Mucosa of stomach (tissue), 1 donor: ENCODE measurements around the gene ALDH3B2.
"Not testable (repeated sequence)": the region's sequence is repeated elsewhere in the genome, so short reads cannot be mapped to it uniquely, and the experiment has no call there.

Source experiments
- H3K27me3 ChIP-seq: one replicate; pipeline ENCODE4 v1.7.0; 2013; ENCODE audit warnings: mild to moderate bottlenecking, low read length; ENCODE audit not compliant: control insufficient read depth, insufficient read depth
- H3K36me3 ChIP-seq: one replicate; pipeline ENCODE4 v1.7.0; 2013; ENCODE audit warnings: low read length; ENCODE audit not compliant: control insufficient read depth, insufficient read depth
- H3K4me1 ChIP-seq: one replicate; pipeline ENCODE4 v1.7.0; 2013; ENCODE audit warnings: mild to moderate bottlenecking, low read length; ENCODE audit not compliant: control insufficient read depth, insufficient read depth
- H3K4me3 ChIP-seq: one replicate; pipeline ENCODE4 v1.7.0; 2013; ENCODE audit warnings: low read length
- H3K9ac ChIP-seq: one replicate; pipeline ENCODE4 v1.7.0; 2013; ENCODE audit warnings: mild to moderate bottlenecking, low read length, moderate library complexity
- H3K9me3 ChIP-seq: one replicate; pipeline ENCODE4 v1.7.0; 2013; ENCODE audit warnings: mild to moderate bottlenecking, low read length, moderate library complexity; ENCODE audit not compliant: control insufficient read depth
- donor health status: Pancreatic carcinoma.

The ALDH3B2 gene

DNA sequence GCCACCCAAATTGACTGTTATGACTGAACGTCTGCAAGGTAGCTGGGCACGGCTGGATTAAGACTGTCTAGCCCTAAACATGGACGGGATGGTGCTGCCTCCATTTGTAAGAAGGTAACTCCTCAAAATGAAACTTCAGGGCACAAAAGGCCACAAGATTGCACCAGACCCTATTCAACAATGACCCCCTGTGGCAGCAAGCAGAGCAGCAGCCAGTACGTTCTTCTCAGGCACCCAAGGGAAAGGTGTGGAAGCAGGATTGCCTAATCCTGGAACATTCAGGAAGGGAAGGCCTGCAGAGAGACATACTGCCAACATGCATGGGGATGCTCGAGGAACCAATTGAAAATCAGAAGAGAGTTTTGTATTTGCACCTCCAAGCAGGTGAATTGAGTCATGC lies 30.4 kb downstream of the ALDH3B2 start:
- Histone ChIP-seq H3K9ac (no peak overlapping the region), H3K4me3 (no peak overlapping the region), H3K9me3 (no peaks in the 10 kb centered on the region), H3K36me3 (no peaks in the 10 kb centered on the region), H3K4me1 (peaks cover 5% of the 10 kb centered on the region), H3K27me3 (peaks cover 6% of the 10 kb centered on the region)

- Histone ChIP-seq H3K9ac (no peak overlapping the region), H3K36me3 (no peaks in the 10 kb centered on the region), H3K4me1 (peaks cover 16% of the 10 kb centered on the region), H3K4me3 (no peak overlapping the region), H3K9me3 (no peaks in the 10 kb centered on the region), H3K27me3 (peaks cover 6% of the 10 kb centered on the region)
Observed at GRCh38 chr11:67642173-67643120, 32.0 kb downstream of the ALDH3B2 start.

DNA sequence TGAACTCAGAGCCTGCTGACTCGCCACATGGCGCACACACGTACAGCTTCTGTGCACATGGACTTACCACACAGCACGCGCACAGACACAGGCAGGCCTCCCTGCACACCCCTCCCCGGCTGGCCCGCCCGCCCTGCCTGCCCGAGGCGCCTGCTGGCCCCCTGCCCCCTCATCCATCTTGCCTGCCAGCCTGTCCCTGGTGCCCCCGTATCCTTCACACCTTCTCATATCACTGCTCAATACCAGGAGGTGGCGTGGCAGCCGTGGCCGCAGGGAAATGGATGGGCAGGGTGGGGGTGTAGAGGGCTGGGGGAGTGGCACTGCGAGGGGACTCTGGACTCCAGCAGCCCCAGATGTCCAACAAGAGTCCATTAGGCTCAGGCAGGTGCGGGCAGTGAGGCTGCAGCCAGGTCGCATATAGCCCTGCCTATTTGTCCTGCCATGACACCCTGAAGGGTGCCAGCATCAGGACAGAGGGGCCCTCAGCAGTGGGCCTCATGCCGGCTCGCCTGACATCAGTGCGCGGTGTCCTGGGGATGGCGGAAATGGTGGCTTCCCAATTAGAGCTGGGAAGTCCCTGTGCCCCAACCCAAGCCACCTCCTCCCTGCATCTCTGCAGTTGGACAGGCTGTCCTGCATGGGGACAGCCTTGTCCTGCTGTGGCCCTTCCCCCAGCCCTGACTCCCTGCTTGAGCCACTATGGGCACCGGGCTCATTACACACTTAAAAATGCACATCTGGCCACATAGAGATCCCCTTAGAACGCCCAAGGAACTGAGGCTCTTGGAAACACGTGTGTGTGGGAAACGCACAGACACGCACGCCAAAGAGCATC lies 32.9 kb downstream of the ALDH3B2 start:
- Histone ChIP-seq H3K9ac (no peak overlapping the region), H3K9me3 (no peaks in the 10 kb centered on the region), H3K4me3 (no peak overlapping the region), H3K4me1 (peaks cover 19% of the 10 kb centered on the region), H3K36me3 (no peaks in the 10 kb centered on the region), H3K27me3 (peaks cover 6% of the 10 kb centered on the region)

GRCh38 chr11:67640758-67641337 lies 33.6 kb downstream of the ALDH3B2 start:
- no peak overlapping the region for H3K4me3 ChIP-seq

DNA sequence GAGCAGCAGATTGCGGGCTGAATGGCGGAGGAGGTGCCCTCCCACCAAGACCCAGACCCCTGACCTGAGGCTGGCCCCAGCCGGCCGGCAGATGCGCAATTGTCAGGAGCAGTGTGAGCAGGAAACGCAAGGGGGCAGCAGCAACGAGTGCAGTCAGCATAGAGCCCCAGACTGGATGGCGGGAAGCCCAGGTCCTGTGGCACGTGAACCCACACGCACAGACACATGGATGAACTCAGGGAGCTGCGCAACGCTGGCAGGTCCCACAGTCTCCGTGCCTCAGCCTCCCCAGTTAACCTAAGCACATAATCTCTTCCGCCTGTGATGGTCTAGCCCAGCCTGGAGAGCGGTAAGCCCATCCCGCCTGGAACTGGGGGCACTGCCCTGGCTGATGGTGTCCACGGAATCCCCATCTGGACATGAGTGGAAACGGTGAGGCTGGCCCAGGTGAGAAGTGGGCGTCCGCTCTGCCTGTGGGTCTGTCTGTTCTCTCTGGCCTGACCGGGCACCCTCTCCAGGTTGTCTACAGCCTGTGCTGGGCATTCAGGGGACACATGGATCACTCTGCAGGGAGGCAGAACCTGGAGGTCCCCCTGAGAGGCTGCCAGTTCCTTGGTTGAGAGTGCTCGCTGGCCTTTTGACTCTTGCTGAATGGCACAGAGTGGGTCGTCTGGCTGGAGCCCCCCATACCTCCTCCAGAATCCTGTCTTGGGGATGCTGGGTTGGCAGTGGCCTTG lies 34.2 kb downstream of the ALDH3B2 start:
- Histone ChIP-seq H3K4me1 (peaks cover 19% of the 10 kb centered on the region), H3K9ac (no peak overlapping the region), H3K9me3 (no peaks in the 10 kb centered on the region), H3K4me3 (no peak overlapping the region), H3K36me3 (no peaks in the 10 kb centered on the region), H3K27me3 (peaks cover 6% of the 10 kb centered on the region)

More at GRCh38 chr11:67640758-67641337, 33.6 kb downstream of the ALDH3B2 start:
- Histone ChIP-seq H3K9ac (no peak overlapping the region), H3K36me3 (no peaks in the 10 kb centered on the region), H3K27me3 (peaks cover 6% of the 10 kb centered on the region), H3K9me3 (no peaks in the 10 kb centered on the region), H3K4me1 (peaks cover 19% of the 10 kb centered on the region)

DNA sequence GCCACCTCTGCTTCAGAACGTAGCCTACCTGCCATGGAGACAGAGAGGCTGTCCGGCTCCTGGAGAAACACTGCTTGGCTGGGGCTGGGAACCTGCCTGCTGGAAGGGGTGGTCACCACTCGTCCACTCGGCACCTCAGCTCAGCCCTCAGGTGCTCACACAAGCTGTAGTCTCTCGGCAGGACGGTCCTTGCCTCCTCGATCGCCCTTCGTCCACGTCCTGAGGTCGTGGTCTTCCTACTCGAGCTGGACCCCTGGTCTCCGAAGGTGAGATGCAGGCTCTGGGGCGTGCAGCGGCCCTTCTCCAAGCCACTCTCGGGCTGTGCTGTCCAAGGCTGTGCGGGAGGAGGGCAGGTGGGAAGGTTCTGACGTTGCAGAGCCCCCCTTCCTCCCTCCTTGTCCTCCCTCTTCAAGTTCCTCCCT lies 35.0 kb downstream of the ALDH3B2 start, which contains the start of gene TBX10:
TBX10 (minus strand) TSS at position 326 of the 422 bp plus-strand sequence; CDS start at position 35, 291 bp downstream.
- no peak within 1 kb of the TSS for H3K4me3 ChIP-seq
- H3K4me1 ChIP-seq = peaks cover 19% of the 10 kb centered on the region
- no peak within 1 kb of the TSS for H3K9ac ChIP-seq
- H3K36me3 ChIP-seq = no peaks in the 10 kb centered on the region
- no peaks in the 10 kb centered on the region for H3K9me3 ChIP-seq
- H3K27me3 ChIP-seq = peaks cover 6% of the 10 kb centered on the region

DNA sequence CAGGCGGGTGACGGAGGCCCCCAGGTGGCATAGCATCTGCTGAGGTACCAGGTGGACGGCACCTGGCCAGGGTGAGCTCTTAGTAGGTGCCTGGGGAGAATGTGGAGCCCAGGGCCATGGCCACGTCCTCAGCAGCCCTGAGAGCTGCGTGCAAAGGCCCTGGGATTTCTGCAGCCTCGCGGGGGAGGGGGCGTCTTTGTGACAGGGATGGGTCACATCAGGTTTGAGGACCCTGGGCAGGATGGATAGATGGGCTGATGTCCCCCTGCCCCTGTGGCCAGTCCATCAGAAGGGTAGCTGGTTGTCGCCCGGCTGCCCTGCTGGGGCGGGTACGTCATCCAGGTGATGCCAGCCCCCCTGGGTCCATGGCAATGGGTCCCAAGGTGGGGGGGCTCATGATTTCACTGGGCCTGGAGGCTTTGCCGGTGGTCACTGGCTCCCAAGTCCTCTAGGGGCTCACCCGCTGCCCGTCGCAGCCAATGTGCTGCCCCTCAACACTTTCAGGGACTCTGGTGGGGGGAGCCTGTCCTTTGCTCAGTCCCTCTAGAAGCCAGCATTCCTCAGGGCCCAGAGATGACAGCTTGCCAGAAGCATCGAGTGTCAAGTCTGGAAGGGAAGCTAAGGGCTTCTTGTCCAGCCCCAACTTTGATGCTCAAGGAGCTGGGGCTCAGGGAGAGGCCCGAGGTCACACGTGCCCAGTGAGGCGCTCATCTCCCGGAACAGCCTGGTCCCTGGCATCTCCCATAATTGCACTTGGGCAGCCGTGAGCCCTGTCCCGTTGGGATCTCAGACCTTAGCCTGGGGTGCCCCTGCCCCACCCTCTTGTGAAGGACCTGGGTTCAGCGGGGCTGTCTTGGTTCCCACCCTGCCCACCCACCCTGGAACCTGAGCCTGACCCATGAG lies 35.6 kb downstream of the ALDH3B2 start:
- no peaks in the 10 kb centered on the region for H3K9me3 ChIP-seq
- H3K4me1 ChIP-seq = peaks cover 22% of the 10 kb centered on the region
- H3K27me3 ChIP-seq = peaks cover 6% of the 10 kb centered on the region
- H3K9ac ChIP-seq = no peak overlapping the region
- no peak overlapping the region for H3K4me3 ChIP-seq
- H3K36me3 ChIP-seq = no peaks in the 10 kb centered on the region

GRCh38 chr11:67637441-67637840 lies 37.0 kb downstream of the ALDH3B2 start:
- not testable (repeated sequence) for H3K9me3 ChIP-seq, H3K9ac ChIP-seq, H3K4me3 ChIP-seq, H3K27me3 ChIP-seq, H3K36me3 ChIP-seq
- peaks cover 36% of the 10 kb centered on the region for H3K4me1 ChIP-seq

- Histone ChIP-seq H3K4me1 (peaks cover 41% of the 10 kb centered on the region), H3K9ac (no peak overlapping the region), H3K9me3 (no peaks in the 10 kb centered on the region), H3K27me3 (peaks cover 6% of the 10 kb centered on the region), H3K36me3 (no peaks in the 10 kb centered on the region), H3K4me3 (no peak overlapping the region)
Observed at GRCh38 chr11:67636962-67637361, 37.5 kb downstream of the ALDH3B2 start.

DNA sequence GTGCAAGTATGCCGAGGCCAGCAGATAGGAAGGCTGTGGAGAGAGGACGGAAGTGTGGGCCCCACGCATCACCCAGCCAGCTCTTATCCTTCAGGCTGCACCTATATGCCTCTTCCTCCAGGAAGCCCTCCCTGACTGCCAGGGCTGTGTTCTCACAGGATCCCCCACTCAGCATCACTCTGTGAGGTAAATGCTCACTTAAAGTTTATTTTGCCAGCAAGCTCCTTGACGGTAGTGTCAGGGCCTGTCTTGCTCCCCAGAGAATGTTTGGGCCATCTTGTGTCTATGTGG lies 39.2 kb downstream of the ALDH3B2 start:
- peaks cover 52% of the 10 kb centered on the region for H3K4me1 ChIP-seq
- H3K27me3 ChIP-seq = peaks cover under 1% of the 10 kb centered on the region
- H3K36me3 ChIP-seq = no peaks in the 10 kb centered on the region
- no peak overlapping the region for H3K4me3 ChIP-seq
- H3K9ac ChIP-seq = no peak overlapping the region
- H3K9me3 ChIP-seq = no peaks in the 10 kb centered on the region
